Small intestine (tissue), 7 donors: ENCODE data around the gene WDR1. TPM values are rescaled to one million over a fixed set of nuclear protein-coding genes. Genes with fewer than 3 reads are reported as not detected.

Experiments
- DNase-seq, 2 donors: peaks; one replicate each; pipeline versions ENCODE4 v3.0.0 to v3.0.0-alpha.2; 2013
- FAIRE-seq: peaks from 2 replicates; lab custom pipeline; 2012; peaks lifted over from hg19 to GRCh38; lab: Jason Lieb, UNC
- H3K27ac ChIP-seq, 3 donors: one replicate each; pipeline ENCODE4 v1.5.1; 2013; ENCODE audit warnings: low read length in 2 of 3, mild to moderate bottlenecking in 2 of 3, control low read depth in 1 of 3, inconsistent platforms in 1 of 3, low read depth in 1 of 3, moderate library complexity in 1 of 3
- H3K27me3 ChIP-seq, 3 donors: one replicate each; pipeline ENCODE4 v1.6.1; 2013; ENCODE audit warnings: low read length in 3 of 3, inconsistent platforms in 1 of 3; ENCODE audit not compliant: control insufficient read depth in 3 of 3, insufficient read depth in 3 of 3
- H3K36me3 ChIP-seq, 3 donors: one replicate each; pipeline ENCODE4 v1.6.1; 2013; ENCODE audit warnings: low read length in 3 of 3, inconsistent platforms in 1 of 3, low read depth in 1 of 3, mild to moderate bottlenecking in 1 of 3, moderate library complexity in 1 of 3; ENCODE audit not compliant: control insufficient read depth in 3 of 3, insufficient read depth in 2 of 3
- H3K4me1 ChIP-seq, 3 donors: one replicate each; pipeline ENCODE4 v1.6.1; 2013; ENCODE audit warnings: low read length in 2 of 3, inconsistent platforms in 1 of 3, low read depth in 1 of 3, mild to moderate bottlenecking in 1 of 3, moderate library complexity in 1 of 3; ENCODE audit not compliant: control insufficient read depth in 3 of 3, insufficient read depth in 2 of 3
- H3K4me3 ChIP-seq, 3 donors: one replicate each; pipeline ENCODE4 v1.5.1; 2013; ENCODE audit warnings: low read length in 3 of 3, control low read depth in 1 of 3, inconsistent platforms in 1 of 3, low read depth in 1 of 3, mild to moderate bottlenecking in 1 of 3, moderate library complexity in 1 of 3
- H3K9me3 ChIP-seq, 2 donors: one replicate each; pipeline ENCODE4 v1.6.1; 2013; ENCODE audit warnings: low read depth in 1 of 2, low read length in 1 of 2; ENCODE audit not compliant: control insufficient read depth in 2 of 2, insufficient read depth in 1 of 2
- WGBS, 3 donors: extraction: QIAGEN DNeasy Blood & Tissue Kit; methylation state at CpG; one replicate each; pipeline ENCODE4 v1.1.7; 2013; 5-methylcytosine and 5-hydroxymethylcytosine counted together
- polyA plus RNA-seq, 4 donors: library from polyadenylated mRNA; stranded (reverse) in 3 of 4; unstranded in 1 of 4; fragments of 200-250 nt in 3 of 4; fragments of 120-200 nt in 1 of 4; gene quantifications; one replicate each; pipeline versions ENCODE4 v1.2.1 to v1.2.3, GENCODE V29; 2013
- donor health status: healthy with polysubstance abuse.
- donor health status: control.
- donor health status: control.
- donor health status: Bipolar disorder and iron deficiency.
- donor health status: healthy.

Gene WDR1
- polyA plus RNA-seq, 4 donors, result 147 to 196 (median 165) TPM

DNA sequence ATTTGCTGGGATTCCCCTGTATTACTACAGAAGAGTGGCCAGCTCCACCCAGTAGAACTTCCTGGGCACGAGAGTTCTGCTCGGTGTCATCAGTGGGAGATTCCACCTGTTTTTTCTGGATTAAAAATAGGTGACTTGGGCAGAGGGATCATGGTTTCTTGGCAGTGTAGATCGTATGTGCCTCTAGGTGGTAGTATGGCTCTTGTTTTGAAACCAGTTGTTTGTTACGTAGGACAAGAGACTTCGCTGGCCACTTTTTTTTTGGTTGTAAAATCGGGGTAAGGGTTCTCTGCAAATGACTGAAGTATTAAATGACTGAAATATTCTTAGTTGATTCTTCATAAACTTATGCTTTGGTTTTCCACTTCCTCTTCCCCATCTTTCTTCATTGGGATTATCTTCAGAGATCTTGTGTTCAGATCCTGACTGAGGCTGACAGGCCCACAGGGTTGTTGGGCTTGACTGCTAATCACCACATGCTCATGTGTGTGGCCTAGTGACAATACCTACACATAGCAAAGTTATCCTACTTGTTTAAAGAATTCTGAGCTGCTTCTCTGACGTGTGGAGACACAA is 43.8 kb upstream of the WDR1 start:
- H3K27me3 ChIP-seq, result no peaks in the 10 kb centered on the region
- H3K36me3 ChIP-seq, result no peaks in the 10 kb centered on the region
- FAIRE-seq (no peak), DNase-seq (peak; percentile 35 to 39)
- no peak overlapping the region for H3K27ac ChIP-seq
- 47 to 58% (median 50%) methylated on average over 7 of the region's 7 CpGs for WGBS, 3 donors
- no peak overlapping the region for H3K4me3 ChIP-seq
- peaks cover 0 to 11% (median 5%) of the 10 kb centered on the region in 3 donors for H3K4me1 ChIP-seq
- H3K9me3 ChIP-seq, result no peaks in the 10 kb centered on the region

DNA sequence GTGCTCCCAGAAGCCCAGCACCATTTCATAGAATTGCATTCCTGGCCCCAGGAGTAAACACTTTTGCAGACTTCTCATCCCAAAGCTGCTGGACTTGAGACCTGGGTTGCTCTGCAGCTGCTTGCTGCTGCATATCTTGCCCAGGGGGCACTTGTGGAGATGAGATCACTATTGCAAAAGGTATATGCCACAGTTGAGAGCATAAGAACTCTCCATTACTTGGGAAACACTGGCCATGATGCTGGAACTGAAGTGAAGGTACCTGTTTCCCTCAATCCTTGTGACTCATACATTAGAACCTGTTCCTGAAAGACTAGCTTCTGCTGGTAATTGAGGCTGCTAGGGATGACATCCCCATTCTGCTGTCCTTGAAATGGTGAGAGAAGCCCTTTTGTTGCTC is 43.1 kb upstream of the WDR1 start:
- no peak for FAIRE-seq

DNA sequence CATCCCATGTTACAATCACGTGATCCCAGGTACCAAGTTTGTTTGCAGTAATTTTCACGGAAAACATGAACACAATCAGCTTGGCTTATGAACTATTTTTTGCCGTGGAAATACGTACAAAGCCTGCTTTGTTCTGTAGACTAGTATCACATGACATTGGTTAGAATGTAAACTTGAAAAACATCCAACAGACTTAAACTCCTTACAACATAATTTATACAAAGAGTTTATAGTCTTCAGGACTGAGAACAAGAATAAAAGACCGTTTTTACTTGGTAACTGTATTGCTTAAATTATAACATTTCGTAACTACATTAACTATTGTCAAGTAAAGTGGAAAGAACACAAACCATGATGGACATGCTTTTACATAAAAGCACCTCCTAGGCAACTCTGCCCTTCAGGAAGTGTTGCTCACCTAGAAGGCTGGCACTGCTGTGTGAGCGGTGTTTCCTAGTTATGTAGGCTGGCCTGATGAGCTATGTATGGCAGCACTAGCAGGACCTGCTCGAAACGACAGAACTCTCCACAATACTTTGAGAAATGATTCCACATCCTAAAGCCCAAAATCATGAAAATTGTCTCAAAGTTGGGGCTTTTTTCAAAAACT is 41.8 kb upstream of the WDR1 start:
- peak in 1 of 2 donors; percentile 16 for DNase-seq
- no peaks in the 10 kb centered on the region for H3K36me3 ChIP-seq
- no peak for FAIRE-seq
- no peak overlapping the region for H3K4me3 ChIP-seq
- no peak overlapping the region for H3K27ac ChIP-seq
- 35 to 41% (median 40%) methylated on average over 9 of the region's 9 CpGs for WGBS, 3 donors
- H3K27me3 ChIP-seq, result no peaks in the 10 kb centered on the region
- peaks cover 0 to 11% (median 5%) of the 10 kb centered on the region in 3 donors for H3K4me1 ChIP-seq
- no peaks in the 10 kb centered on the region for H3K9me3 ChIP-seq

More for the DNA sequence above, 43.1 kb upstream of the WDR1 start:
- Histone ChIP-seq H3K27ac (no peak overlapping the region), H3K27me3 (no peaks in the 10 kb centered on the region), H3K36me3 (no peaks in the 10 kb centered on the region), H3K4me3 (no peak overlapping the region), H3K4me1 (peaks cover 0 to 11% (median 5%) of the 10 kb centered on the region in 3 donors), H3K9me3 (no peaks in the 10 kb centered on the region)
- DNase-seq, result no peak

DNA sequence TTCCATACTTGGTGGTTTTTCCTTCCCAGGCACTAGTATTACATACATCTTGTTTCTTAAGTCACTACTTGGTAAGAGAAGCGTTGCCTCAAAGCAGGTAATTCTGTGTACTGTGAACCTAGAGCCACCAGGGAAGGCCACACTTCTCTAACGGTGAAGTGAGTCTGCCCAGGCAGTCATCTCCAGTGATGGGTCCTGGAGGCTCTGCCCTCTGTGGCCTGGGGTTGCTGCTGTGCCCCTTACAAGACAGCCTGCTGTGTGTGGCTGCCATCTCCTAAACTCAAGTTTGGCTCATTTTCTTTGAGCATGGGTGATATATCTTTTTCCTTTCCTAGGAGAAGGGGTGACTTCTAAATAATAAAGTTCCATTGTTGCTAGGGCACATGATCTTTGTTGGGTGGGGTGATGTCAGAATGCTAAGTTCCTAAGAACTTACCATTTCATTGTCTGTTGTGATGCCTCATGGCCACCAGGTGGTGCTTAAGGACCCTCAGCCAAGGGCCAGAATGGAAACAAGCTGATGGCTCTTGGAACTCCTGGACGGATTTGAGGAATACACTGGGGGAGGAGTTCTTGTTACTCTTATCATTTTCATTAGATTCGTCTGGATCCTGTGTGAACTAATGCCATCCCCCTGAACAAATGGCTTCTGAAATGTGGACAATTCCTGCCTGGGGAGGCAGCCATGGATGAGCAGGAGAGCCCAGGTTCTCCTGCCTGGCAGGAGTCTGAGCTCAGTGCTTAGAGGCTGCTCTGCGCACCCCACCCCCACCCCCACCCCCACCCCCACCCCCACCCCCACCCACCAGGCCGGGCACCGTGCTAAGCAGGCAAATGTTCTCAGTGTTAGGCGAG is 41.1 kb upstream of the WDR1 start:
- no peaks in the 10 kb centered on the region for H3K27me3 ChIP-seq
- 19 to 35% (median 31%) methylated on average over 8 of the region's 8 CpGs for WGBS, 3 donors
- DNase-seq (peak; percentile 65 to 76), FAIRE-seq (no peak)
- H3K4me1 ChIP-seq, result peaks cover 0 to 4% (median 2%) of the 10 kb centered on the region in 3 donors
- H3K27ac ChIP-seq, result peak overlapping the region in 1 of 3 donors; percentile 26
- H3K4me3 ChIP-seq, result no peak overlapping the region
- no peaks in the 10 kb centered on the region for H3K36me3 ChIP-seq
- no peaks in the 10 kb centered on the region for H3K9me3 ChIP-seq

DNA sequence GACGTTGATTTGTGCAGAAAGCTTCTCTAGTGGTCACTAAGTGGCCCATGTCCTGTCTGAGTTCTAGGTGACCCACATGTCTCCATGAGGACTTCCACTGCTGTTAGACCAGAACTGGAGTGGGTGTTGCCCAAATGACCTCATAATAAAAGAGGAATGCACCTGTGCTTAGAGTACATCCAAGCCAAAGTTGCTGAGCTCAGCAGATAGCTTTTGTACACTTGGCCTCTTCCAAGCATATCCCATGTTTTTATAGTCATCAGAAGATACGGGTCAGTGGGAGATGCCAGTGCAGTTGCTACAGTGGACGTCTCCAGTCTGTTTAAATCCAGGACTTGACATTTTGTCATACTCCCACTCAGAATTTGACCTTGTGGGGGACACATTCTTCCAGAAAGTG is 37.6 kb upstream of the WDR1 start:
- 75 to 93% (median 88%) methylated on average over 3 of the region's 3 CpGs for WGBS, 3 donors
- no peak for DNase-seq
- FAIRE-seq, result no peak

DNA sequence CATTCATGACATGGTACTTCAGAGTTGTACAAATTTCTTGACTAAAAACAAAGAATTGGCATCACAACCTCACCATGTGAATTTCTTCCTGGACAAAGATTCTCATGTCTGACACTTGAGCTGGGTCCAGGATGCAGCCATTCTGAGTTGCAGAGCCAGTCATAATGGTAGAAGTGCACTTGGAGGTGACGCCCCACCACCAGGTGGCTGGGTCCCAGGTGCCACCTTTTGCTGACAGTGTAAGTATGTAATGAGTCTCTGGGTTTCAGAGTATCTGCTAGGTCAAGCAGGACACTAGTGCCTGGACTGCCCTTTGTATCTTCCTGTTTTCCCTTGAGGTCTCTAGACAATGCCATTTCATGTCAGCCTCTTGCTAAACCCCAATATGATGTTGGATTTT is 36.6 kb upstream of the WDR1 start:
- no peak overlapping the region for H3K27ac ChIP-seq
- H3K4me1 ChIP-seq, result no peaks in the 10 kb centered on the region
- H3K4me3 ChIP-seq, result no peak overlapping the region
- H3K36me3 ChIP-seq, result no peaks in the 10 kb centered on the region
- no peak for FAIRE-seq
- WGBS, 3 donors, result 78 to 88% (median 83%) methylated on average over 1 of the region's 1 CpG
- no peaks in the 10 kb centered on the region for H3K27me3 ChIP-seq
- H3K9me3 ChIP-seq, result no peaks in the 10 kb centered on the region
- no peak for DNase-seq

More for the DNA sequence above, 37.6 kb upstream of the WDR1 start:
- H3K27ac ChIP-seq, result no peak overlapping the region
- no peaks in the 10 kb centered on the region for H3K36me3 ChIP-seq
- no peak overlapping the region for H3K4me3 ChIP-seq
- H3K27me3 ChIP-seq, result no peaks in the 10 kb centered on the region
- no peaks in the 10 kb centered on the region for H3K9me3 ChIP-seq
- H3K4me1 ChIP-seq, result no peaks in the 10 kb centered on the region

DNA sequence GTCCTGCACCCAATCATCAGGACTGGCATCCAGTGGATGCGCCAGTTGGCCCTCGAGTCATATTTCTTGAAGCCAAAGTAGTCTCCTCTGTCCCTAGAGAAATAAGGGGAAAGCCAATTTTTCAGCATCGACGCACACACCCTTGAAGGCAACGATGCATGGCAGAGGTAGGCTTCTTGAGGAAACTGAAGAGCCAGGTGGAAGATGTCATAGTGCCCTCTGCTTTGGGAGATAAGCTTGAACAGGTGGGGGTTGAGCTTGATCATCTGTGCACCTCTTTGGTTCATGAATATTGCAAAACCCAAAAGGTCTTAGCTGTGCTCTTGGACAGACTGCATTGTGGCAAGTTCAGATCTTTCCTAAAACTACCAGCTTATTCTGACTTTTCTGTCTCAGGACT is 34.6 kb upstream of the WDR1 start:
- Histone ChIP-seq H3K9me3 (no peaks in the 10 kb centered on the region), H3K36me3 (no peaks in the 10 kb centered on the region), H3K27me3 (no peaks in the 10 kb centered on the region), H3K4me3 (no peak overlapping the region), H3K4me1 (no peaks in the 10 kb centered on the region), H3K27ac (no peak overlapping the region)
- FAIRE-seq, result no peak
- WGBS, 3 donors, result 91 to 92% (median 91%) methylated on average over 5 of the region's 5 CpGs
- no peak for DNase-seq

DNA sequence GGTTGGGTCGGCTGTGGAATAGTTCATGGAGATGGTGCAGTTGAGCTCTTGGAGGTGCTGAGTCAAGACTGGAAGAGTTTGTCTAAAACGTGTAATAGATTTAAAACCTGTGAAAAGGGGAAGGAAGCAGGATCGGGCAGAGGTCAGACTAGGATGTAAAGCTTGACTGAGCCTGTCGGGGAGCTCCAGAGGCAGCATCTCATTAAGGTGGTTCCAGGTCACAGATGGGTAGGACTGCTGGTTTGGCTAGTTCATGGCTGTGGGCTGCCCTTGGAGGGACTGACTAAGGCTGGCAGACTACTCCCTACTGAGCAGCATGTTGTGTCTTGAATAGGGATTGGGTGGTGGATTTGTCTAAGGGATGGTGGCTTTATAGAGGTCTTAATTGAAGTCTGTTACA is 28.4 kb upstream of the WDR1 start:
- Histone ChIP-seq H3K9me3 (no peaks in the 10 kb centered on the region), H3K27me3 (peaks cover 0 to 4% (median 0%) of the 10 kb centered on the region in 3 donors), H3K4me3 (no peak overlapping the region), H3K27ac (no peak overlapping the region), H3K36me3 (no peaks in the 10 kb centered on the region), H3K4me1 (no peaks in the 10 kb centered on the region)
- FAIRE-seq, result no peak
- 64 to 85% (median 71%) methylated on average over 4 of the region's 4 CpGs for WGBS, 3 donors
- DNase-seq, result no peak
